H9 (cell line): ENCODE data around the gene CACHD1. TPM values are rescaled to one million over a fixed set of nuclear protein-coding genes. Genes with fewer than 3 reads are reported as not detected.

Experiments
- DNase-seq: peaks from one replicate; pipeline ENCODE4 v3.0.0-alpha.2; 2017
- H2AFZ ChIP-seq: one replicate; pipeline ENCODE4 v1.6.1; 2013; ENCODE audit warnings: mild to moderate bottlenecking, low read length, control low read depth, moderate library complexity
- H2AK5ac ChIP-seq: 2 replicates; pipeline ENCODE4 v1.6.1; 2013; ENCODE audit warnings: low read length, control low read depth, mixed read lengths; ENCODE audit not compliant: insufficient read length
- H2BK120ac ChIP-seq: one replicate; pipeline ENCODE4 v1.6.1; 2013; ENCODE audit warnings: low read depth, mild to moderate bottlenecking, low read length, control low read depth, inconsistent platforms; ENCODE audit not compliant: poor library complexity, severe bottlenecking
- H2BK12ac ChIP-seq: 2 replicates; pipeline ENCODE4 v1.6.1; 2013; ENCODE audit warnings: low read length, control low read depth, mixed read lengths, low read depth; ENCODE audit not compliant: insufficient read length
- H2BK15ac ChIP-seq: 2 replicates; pipeline ENCODE4 v1.6.1; 2013; ENCODE audit warnings: low read depth, low read length, control low read depth
- H2BK20ac ChIP-seq: one replicate; pipeline ENCODE4 v1.6.1; 2013; ENCODE audit warnings: low read depth, mild to moderate bottlenecking, low read length, control low read depth, inconsistent platforms; ENCODE audit not compliant: poor library complexity, severe bottlenecking
- H2BK5ac ChIP-seq: 2 replicates; pipeline ENCODE4 v1.6.1; 2013; ENCODE audit warnings: low read length, control low read depth, mixed read lengths; ENCODE audit not compliant: insufficient read length
- H3K14ac ChIP-seq: 2 replicates; pipeline ENCODE4 v1.6.1; 2013; ENCODE audit warnings: low read length, control low read depth; ENCODE audit not compliant: insufficient read depth
- H3K18ac ChIP-seq: 2 replicates; pipeline ENCODE4 v1.6.1; 2013; ENCODE audit warnings: low read depth, mild to moderate bottlenecking, mixed read lengths, low read length, control low read depth; ENCODE audit not compliant: insufficient read length
- H3K23ac ChIP-seq: 2 replicates; pipeline ENCODE4 v1.6.1; 2013; ENCODE audit warnings: low read length, control low read depth, mixed read lengths, low read depth; ENCODE audit not compliant: insufficient read length
- H3K23me2 ChIP-seq: 2 replicates; pipeline ENCODE4 v1.6.1; 2013; ENCODE audit warnings: low read depth, mild to moderate bottlenecking, mixed read lengths, low read length, control low read depth; ENCODE audit not compliant: insufficient read length, poor library complexity, severe bottlenecking
- H3K27ac ChIP-seq: 2 replicates; pipeline ENCODE4 v1.5.1; 2013; ENCODE audit warnings: low read length, control low read depth, mixed read lengths, low read depth; ENCODE audit not compliant: insufficient read length
- H3K27me3 ChIP-seq: 2 replicates; pipeline ENCODE4 v1.6.1; 2013; ENCODE audit warnings: low read length, control low read depth, inconsistent platforms; ENCODE audit not compliant: insufficient read depth
- H3K4ac ChIP-seq: 2 replicates; pipeline ENCODE4 v1.6.1; 2013; ENCODE audit warnings: low read depth, mild to moderate bottlenecking, control low read depth, inconsistent platforms, low read length, moderate library complexity
- H3K4me1 ChIP-seq: 2 replicates; pipeline ENCODE4 v1.6.1; 2013; ENCODE audit warnings: low read length, control low read depth, inconsistent platforms; ENCODE audit not compliant: insufficient read depth
- H3K4me2 ChIP-seq: 2 replicates; pipeline ENCODE4 v1.6.1; 2013; ENCODE audit warnings: low read length, control low read depth, mixed read lengths; ENCODE audit not compliant: insufficient read length, insufficient read depth
- H3K56ac ChIP-seq: 2 replicates; pipeline ENCODE4 v1.6.1; 2013; ENCODE audit warnings: low read depth, mild to moderate bottlenecking, mixed read lengths, low read length, control low read depth; ENCODE audit not compliant: insufficient read length
- H3K79me1 ChIP-seq: 2 replicates; pipeline ENCODE4 v1.6.1; 2013; ENCODE audit warnings: low read depth, mild to moderate bottlenecking, moderate library complexity, low read length, control low read depth, inconsistent platforms; ENCODE audit not compliant: insufficient read depth, poor library complexity, severe bottlenecking
- H3K79me2 ChIP-seq: 2 replicates; pipeline ENCODE4 v1.6.1; 2013; ENCODE audit warnings: low read length, control low read depth, inconsistent platforms; ENCODE audit not compliant: insufficient read depth
- H3K9ac ChIP-seq: 2 replicates; pipeline ENCODE4 v1.6.1; 2013; ENCODE audit warnings: low read length, control low read depth, mixed read lengths; ENCODE audit not compliant: insufficient read length; ENCODE audit errors: extremely low read depth
- H3K9me3 ChIP-seq: one replicate; pipeline ENCODE4 v1.6.1; 2013; ENCODE audit warnings: low read depth, low read length, inconsistent platforms; ENCODE audit not compliant: control insufficient read depth
- H3T11ph ChIP-seq: one replicate; pipeline ENCODE4 v1.6.1; 2013; ENCODE audit warnings: mild to moderate bottlenecking, low read length, control low read depth, inconsistent platforms
- H4K20me1 ChIP-seq: one replicate; pipeline ENCODE4 v1.6.1; 2013; ENCODE audit not compliant: control insufficient read depth, insufficient read length, insufficient read depth
- H4K5ac ChIP-seq: 2 replicates; pipeline ENCODE4 v1.6.1; 2013; ENCODE audit warnings: low read depth, mild to moderate bottlenecking, mixed read lengths, low read length, control low read depth; ENCODE audit not compliant: insufficient read length
- H4K8ac ChIP-seq: replicated peaks from 2 replicates; pipeline ENCODE4 v1.6.1; 2013; ENCODE audit warnings: low read length, control low read depth, mixed read lengths, low read depth; ENCODE audit not compliant: insufficient read length
- H4K91ac ChIP-seq: 2 replicates; pipeline ENCODE4 v1.6.1; 2013; ENCODE audit warnings: low read depth, mild to moderate bottlenecking, moderate library complexity, mixed read lengths, low read length, control low read depth; ENCODE audit not compliant: insufficient read length
- H3K27ac Mint-ChIP-seq, 3 experiments: 2 replicates in 2 of 3; 3 replicates in 1 of 3; pipeline ENCODE4 v1.8.0; 2020 to 2021; ENCODE audit warnings: mixed read lengths in 3 of 3, mild to moderate bottlenecking in 1 of 3, moderate library complexity in 1 of 3
- H3K27me3 Mint-ChIP-seq: 2 replicates; pipeline ENCODE4 v1.8.0; 2021; ENCODE audit warnings: low read depth, mild to moderate bottlenecking, moderate library complexity, mixed read lengths
- H3K36me3 Mint-ChIP-seq, 3 experiments: 2 replicates in 2 of 3; 3 replicates in 1 of 3; pipeline ENCODE4 v1.8.0; 2020 to 2021; ENCODE audit warnings: low read depth in 3 of 3, mixed read lengths in 3 of 3; ENCODE audit not compliant: insufficient read depth in 1 of 3
- H3K4me1 Mint-ChIP-seq, 2 experiments: 2 replicates each; pipeline ENCODE4 v1.8.0; 2020; ENCODE audit warnings: mixed read lengths in 2 of 2
- H3K4me3 Mint-ChIP-seq, 2 experiments: 2 replicates in 1 of 2; 3 replicates in 1 of 2; pipeline ENCODE4 v1.8.0; 2020 to 2021; ENCODE audit warnings: mild to moderate bottlenecking in 2 of 2, mixed read lengths in 2 of 2, moderate library complexity in 1 of 2
- H3K9me3 Mint-ChIP-seq, 2 experiments: 2 replicates in 1 of 2; 3 replicates in 1 of 2; pipeline ENCODE4 v1.8.0; 2020; ENCODE audit warnings: mild to moderate bottlenecking in 2 of 2, mixed read lengths in 2 of 2, moderate library complexity in 1 of 2
- WGBS: extraction: QIAGEN DNeasy Blood & Tissue Kit; methylation state at CpG from one replicate; pipeline ENCODE4 v1.1.7; 2013; ENCODE audit warnings: missing lambda C conversion rate, low lambda C conversion rate, mixed read lengths; ENCODE audit not compliant: insufficient read length; ENCODE audit errors: extremely low coverage; 5-methylcytosine and 5-hydroxymethylcytosine counted together
- long read RNA-seq: library from polyadenylated mRNA; unstranded; transcript quantifications from one replicate; pipeline ENCODE4 v2.0.0, GENCODE V29; 2020
- total RNA-seq: library from RNA; stranded (reverse); gene quantifications from 2 replicates; pipeline ENCODE4 v1.2.1, GENCODE V29; 2021
- TF ChIP-seq, protein P1 (sequence below): fragments of 200-600 bp; sonication (generic); conservative IDR thresholded peaks from 3 replicates; pipeline ENCODE4 v1.8.0; 2021; ENCODE audit warnings: antibody characterized with exemption, mild to moderate bottlenecking

CACHD1 gene
- 89.5 and 94.2 TPM in 2 replicates for total RNA-seq
- long read RNA-seq, full-length matches to known transcripts, result 2 of 71 reads
- long read RNA-seq, partial matches to known transcripts, result 49 of 71 reads
- long read RNA-seq, other reads (novel, unspliced or antisense), result 20 of 71 reads

DNA sequence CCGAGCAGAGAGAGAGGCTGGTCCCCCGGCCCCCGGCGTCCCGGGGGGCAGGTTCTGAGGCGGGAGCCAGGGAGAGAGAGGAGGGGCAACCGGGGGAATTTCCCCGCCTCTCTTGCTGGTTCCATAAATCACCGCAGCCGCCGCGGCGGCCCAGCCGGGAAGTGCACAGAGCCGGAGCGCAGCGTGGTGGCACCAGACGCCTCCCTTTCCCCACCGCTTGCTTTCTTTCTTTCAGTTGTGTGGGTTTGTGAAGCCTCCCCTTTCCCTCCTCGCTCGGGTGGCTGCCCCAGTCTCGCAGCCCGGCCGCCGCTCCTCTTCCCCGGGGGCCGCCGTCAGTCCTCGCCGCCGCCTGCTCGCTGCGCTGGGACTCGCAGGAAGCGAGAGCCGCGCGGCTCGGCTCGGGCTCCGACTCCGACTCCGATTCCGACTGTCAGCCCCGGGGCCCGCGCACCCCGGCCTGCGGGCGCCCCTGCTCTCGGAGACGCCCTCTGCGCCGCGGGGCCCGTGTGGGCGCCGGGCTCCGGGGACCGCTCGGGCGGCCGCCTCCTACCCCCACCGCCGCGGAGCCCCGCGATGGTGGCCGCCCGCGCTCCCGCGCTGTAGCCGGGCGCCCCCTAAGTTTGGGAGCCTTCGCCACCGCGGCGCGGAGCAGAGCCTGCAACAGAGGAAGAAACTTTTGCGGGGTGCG, at the start of gene CACHD1:
TSS of gene CACHD1 (plus strand) at position 153 of the 688 bp plus-strand sequence. CDS start 616 bp downstream, outside the sequence.
- H2AK5ac ChIP-seq, result no peak within 1 kb of the TSS
- Mint-ChIP-seq H3K36me3 (peaks cover 4 to 15% (median 12%) of the 10 kb centered on the region in 3 experiments), H3K9me3 (peaks cover 3 to 5% of the 10 kb centered on the region in 2 experiments; a peak in 3 of 5 replicates), H3K4me3 (peak within 1 kb of the TSS; percentile 97 to 99), H3K4me1 (peaks cover 32 to 33% of the 10 kb centered on the region in 2 experiments), H3K27ac (peak within 1 kb of the TSS; percentile 56 to 98 (median 96); a peak in 6 of 7 replicates), H3K27me3 (peaks cover 29% of the 10 kb centered on the region)
- peaks cover 5% of the 10 kb centered on the region; the same call in 1 of the 2 replicates for H3K27me3 ChIP-seq
- peaks cover 12% of the 10 kb centered on the region for H3K79me2 ChIP-seq
- H3K14ac ChIP-seq, result peak within 1 kb of the TSS; percentile 70
- H4K91ac ChIP-seq, result no peak within 1 kb of the TSS
- WGBS, result no CpG with 5 or more reads among the region's 82 CpGs
- no peak within 1 kb of the TSS for H4K8ac ChIP-seq
- H3K9ac ChIP-seq, result peak within 1 kb of the TSS; percentile 82
- no peak within 1 kb of the TSS for H2BK12ac ChIP-seq
- H4K20me1 ChIP-seq, result no peaks in the 10 kb centered on the region
- H2BK20ac ChIP-seq, result no peak within 1 kb of the TSS
- H2AFZ ChIP-seq, result no peak within 1 kb of the TSS
- peak; percentile 82 for DNase-seq
- H3K79me1 ChIP-seq, result no peaks in the 10 kb centered on the region
- no peak within 1 kb of the TSS for H3K27ac ChIP-seq
- H2BK120ac ChIP-seq, result no peak within 1 kb of the TSS
- no peak within 1 kb of the TSS for H4K5ac ChIP-seq
- H3K56ac ChIP-seq, result no peak within 1 kb of the TSS
- no peak within 1 kb of the TSS for H3K4ac ChIP-seq
- H3K4me2 ChIP-seq, result peak within 1 kb of the TSS; percentile 88
- no peaks in the 10 kb centered on the region for H3K9me3 ChIP-seq
- TF ChIP-seq, protein P1, sequence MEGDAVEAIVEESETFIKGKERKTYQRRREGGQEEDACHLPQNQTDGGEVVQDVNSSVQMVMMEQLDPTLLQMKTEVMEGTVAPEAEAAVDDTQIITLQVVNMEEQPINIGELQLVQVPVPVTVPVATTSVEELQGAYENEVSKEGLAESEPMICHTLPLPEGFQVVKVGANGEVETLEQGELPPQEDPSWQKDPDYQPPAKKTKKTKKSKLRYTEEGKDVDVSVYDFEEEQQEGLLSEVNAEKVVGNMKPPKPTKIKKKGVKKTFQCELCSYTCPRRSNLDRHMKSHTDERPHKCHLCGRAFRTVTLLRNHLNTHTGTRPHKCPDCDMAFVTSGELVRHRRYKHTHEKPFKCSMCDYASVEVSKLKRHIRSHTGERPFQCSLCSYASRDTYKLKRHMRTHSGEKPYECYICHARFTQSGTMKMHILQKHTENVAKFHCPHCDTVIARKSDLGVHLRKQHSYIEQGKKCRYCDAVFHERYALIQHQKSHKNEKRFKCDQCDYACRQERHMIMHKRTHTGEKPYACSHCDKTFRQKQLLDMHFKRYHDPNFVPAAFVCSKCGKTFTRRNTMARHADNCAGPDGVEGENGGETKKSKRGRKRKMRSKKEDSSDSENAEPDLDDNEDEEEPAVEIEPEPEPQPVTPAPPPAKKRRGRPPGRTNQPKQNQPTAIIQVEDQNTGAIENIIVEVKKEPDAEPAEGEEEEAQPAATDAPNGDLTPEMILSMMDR, result no peak; the same call in 2 of the 3 replicates
- peaks cover 11% of the 10 kb centered on the region for H3K4me1 ChIP-seq
- H3K23ac ChIP-seq, result no peak within 1 kb of the TSS
- H2BK5ac ChIP-seq, result no peak within 1 kb of the TSS
- peaks cover 25% of the 10 kb centered on the region for H3K23me2 ChIP-seq
- H3K18ac ChIP-seq, result peak within 1 kb of the TSS; percentile 92
- no peak within 1 kb of the TSS; the same call in 1 of the 2 replicates for H2BK15ac ChIP-seq
- H3T11ph ChIP-seq, result no peak within 1 kb of the TSS
